Muscle of arm (tissue), 14 donors: ENCODE measurements around the gene CENPC. TPM values are rescaled to one million over a fixed set of nuclear protein-coding genes. Genes with fewer than 3 reads are reported as not detected.

ENCODE experiments used
- DNase-seq: peaks from one replicate; pipeline ENCODE4 v3.0.0-alpha.2; 2013
- long read RNA-seq, 11 donors: transcript quantifications; one replicate each; lab custom pipeline, GENCODE V29; 2026
- polyA plus RNA-seq, 12 donors: library from polyadenylated mRNA; unstranded; fragments of 120-200 nt; gene quantifications; one replicate each; pipeline ENCODE4 v1.2.1, GENCODE V29; 2013; ENCODE audit not compliant: insufficient read length in 12 of 12

CENPC gene, protein sequence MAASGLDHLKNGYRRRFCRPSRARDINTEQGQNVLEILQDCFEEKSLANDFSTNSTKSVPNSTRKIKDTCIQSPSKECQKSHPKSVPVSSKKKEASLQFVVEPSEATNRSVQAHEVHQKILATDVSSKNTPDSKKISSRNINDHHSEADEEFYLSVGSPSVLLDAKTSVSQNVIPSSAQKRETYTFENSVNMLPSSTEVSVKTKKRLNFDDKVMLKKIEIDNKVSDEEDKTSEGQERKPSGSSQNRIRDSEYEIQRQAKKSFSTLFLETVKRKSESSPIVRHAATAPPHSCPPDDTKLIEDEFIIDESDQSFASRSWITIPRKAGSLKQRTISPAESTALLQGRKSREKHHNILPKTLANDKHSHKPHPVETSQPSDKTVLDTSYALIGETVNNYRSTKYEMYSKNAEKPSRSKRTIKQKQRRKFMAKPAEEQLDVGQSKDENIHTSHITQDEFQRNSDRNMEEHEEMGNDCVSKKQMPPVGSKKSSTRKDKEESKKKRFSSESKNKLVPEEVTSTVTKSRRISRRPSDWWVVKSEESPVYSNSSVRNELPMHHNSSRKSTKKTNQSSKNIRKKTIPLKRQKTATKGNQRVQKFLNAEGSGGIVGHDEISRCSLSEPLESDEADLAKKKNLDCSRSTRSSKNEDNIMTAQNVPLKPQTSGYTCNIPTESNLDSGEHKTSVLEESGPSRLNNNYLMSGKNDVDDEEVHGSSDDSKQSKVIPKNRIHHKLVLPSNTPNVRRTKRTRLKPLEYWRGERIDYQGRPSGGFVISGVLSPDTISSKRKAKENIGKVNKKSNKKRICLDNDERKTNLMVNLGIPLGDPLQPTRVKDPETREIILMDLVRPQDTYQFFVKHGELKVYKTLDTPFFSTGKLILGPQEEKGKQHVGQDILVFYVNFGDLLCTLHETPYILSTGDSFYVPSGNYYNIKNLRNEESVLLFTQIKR
- 10 to 100 TPM in 11 of 12 donors, not detected in 1; 11.8 to 24.5 (median 17.0) TPM for polyA plus RNA-seq
- long read RNA-seq, donor 1, partial matches to known transcripts = 7 of 7 reads
- long read RNA-seq, donor 1, other reads (novel, unspliced or antisense) = 0 of 7 reads
- long read RNA-seq, donor 2, full-length matches to known transcripts = 1 of 1 reads
- long read RNA-seq, donor 2, partial matches to known transcripts = 0 of 1 reads
- long read RNA-seq, donor 2, other reads (novel, unspliced or antisense) = 0 of 1 reads
- long read RNA-seq, donor 3, partial matches to known transcripts = 0 of 1 reads
- long read RNA-seq, donor 3, other reads (novel, unspliced or antisense) = 0 of 1 reads
- long read RNA-seq, donor 4, full-length matches to known transcripts = 2 of 2 reads
- long read RNA-seq, donor 4, partial matches to known transcripts = 0 of 2 reads
- long read RNA-seq, donor 4, other reads (novel, unspliced or antisense) = 0 of 2 reads
- long read RNA-seq, donor 5, full-length matches to known transcripts = 2 of 2 reads
- long read RNA-seq, donor 5, partial matches to known transcripts = 0 of 2 reads
- long read RNA-seq, donor 5, other reads (novel, unspliced or antisense) = 0 of 2 reads
- long read RNA-seq, donor 6, full-length matches to known transcripts = 1 of 1 reads
- long read RNA-seq, donor 6, partial matches to known transcripts = 0 of 1 reads
- long read RNA-seq, donor 6, other reads (novel, unspliced or antisense) = 0 of 1 reads
- long read RNA-seq, donor 7 = 0 reads
- long read RNA-seq, donor 8, full-length matches to known transcripts = 2 of 2 reads
- long read RNA-seq, donor 8, partial matches to known transcripts = 0 of 2 reads
- long read RNA-seq, donor 8, other reads (novel, unspliced or antisense) = 0 of 2 reads
- long read RNA-seq, donor 9 = 0 reads
- long read RNA-seq, donor 10 = 0 reads
- long read RNA-seq, donor 11, full-length matches to known transcripts = 1 of 1 reads
- long read RNA-seq, donor 11, partial matches to known transcripts = 0 of 1 reads
- long read RNA-seq, donor 11, other reads (novel, unspliced or antisense) = 0 of 1 reads

DNA sequence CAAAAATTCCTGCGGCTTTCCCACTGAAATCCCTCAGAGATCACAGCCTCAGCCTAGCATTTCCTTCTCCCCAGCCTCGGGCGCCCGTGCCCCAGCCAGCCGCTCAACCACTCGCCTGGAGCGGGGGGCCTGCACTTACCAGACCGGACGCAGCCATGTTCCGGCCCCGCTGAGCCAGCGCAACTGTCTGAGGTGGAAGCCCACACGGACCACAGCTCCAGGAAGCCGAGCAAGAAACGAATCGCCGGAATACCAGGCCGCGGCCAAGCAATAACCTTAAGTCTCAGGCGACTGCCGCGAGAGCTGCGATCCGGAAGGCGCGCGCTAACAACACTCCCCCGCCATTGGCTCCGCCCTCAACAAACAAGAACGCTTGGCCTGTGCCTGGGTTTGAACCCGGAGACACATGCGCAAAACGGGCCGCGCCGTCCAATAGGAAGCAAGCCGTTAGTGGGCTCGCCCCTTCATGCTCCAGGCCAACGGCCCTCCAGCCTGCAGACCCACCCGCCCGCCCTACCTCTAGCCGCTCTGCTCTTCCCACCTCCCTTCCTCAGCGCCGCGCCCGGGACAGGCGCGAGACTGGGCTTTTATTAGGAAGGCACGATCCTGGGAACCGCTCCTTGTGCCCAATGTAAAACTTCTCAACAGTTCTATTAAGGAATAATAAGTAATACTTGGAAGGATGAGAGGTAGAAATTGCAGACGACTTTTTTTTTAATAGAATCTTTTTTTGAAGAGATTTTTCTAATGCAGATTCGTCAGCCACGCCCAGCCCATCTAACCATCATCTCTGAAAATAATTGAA is at the start of gene CENPC:
Gene CENPC, minus strand, starts transcription at position 305 of the 805 bp plus-strand sequence. Its CDS starts 148 bp downstream, at position 157.
- peak; percentile 94 for DNase-seq

DNA sequence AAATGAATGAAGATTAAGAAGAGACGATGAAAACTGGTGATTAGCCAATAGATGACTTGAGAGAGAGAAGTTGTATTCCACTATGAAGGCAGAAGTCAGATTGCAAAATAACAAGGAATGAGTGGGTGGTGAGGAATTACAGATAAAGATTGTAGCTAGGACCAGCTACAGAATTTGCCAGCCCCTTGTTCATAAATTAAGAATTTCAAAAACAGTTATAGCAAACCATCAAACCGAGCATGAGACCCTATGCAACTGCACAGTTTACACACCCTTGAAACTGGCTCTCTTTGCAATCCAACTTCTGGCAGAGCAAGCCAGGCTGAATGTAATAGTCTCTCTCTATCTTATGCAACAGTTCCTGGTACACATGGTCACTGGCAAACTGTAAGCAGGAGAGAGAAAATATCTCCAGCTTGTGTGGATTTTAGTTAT is 48.5 kb upstream of the CENPC start:
- DNase-seq = no peak

- DNase-seq = no peak
These were observed 41.9 kb upstream of the CENPC start for GRCh38 chr4:67587156-67587555.

- no peak for DNase-seq
These were observed 39.2 kb upstream of the CENPC start for GRCh38 chr4:67584496-67584895.

- DNase-seq = no peak
These were observed 36.6 kb upstream of the CENPC start for GRCh38 chr4:67581913-67582312.

GRCh38 chr4:67581208-67581857 is 36.0 kb upstream of the CENPC start:
- DNase-seq = no peak

- DNase-seq = no peak
These were observed 35.3 kb upstream of the CENPC start for GRCh38 chr4:67580577-67580976.

DNA sequence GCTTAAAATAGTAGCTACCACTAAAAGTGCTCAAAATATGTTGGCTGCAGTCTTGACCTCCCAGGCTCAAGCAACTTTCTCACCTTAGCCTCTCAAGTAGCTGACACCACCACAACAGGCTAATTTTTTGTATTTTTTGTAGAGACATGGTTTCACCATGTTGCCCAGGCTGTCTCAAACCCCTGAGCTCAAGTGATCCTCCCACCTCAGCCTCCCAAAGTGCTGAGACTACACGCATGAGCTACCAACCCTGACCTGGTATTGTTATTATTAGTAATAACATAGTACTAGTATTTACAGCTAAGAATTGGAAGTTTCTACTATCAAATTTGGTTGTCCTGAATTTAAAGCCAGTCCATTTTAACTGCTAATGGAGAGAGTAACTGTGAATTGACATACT is 31.2 kb upstream of the CENPC start:
- no peak for DNase-seq

GRCh38 chr4:67576059-67576466 is 30.8 kb upstream of the CENPC start:
- DNase-seq = no peak

DNA sequence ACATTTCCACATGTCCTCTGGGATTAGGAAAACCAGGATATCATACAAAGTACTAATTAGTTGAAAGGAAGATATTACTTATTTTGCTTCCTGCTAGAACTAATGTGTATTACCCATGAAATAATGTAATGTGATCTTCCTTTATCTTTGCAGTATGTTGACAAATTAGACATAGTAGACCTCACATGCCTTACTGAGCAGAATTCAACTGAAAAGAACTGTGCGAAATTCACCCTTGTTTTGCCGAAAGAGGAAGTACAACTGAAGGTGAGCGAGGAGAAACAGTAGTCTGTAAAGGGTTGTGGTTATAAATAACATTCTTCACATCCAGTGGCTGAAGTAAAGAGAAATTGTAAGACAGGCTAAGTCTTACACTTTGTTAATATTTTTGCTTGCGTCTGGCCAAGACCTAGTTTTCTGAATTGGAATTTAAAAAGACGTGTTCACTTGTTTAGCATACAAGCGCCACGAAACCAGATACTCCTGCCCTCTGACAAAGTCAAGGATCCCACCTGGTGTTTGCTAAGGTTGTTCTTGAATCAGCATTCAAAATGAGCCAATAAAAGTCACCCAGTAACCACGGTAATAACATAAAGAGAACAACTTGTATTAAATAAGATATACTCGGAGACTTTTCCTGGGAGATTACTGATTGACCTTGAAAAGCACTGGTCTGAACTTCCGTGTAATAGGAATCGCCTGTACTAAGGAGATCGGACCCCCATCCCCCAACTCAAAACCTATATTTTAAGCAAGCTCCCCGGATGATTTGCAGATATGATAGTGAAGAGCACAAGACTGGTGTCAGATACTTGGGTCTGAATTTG is 30.1 kb upstream of the CENPC start:
- no peak for DNase-seq

DNA sequence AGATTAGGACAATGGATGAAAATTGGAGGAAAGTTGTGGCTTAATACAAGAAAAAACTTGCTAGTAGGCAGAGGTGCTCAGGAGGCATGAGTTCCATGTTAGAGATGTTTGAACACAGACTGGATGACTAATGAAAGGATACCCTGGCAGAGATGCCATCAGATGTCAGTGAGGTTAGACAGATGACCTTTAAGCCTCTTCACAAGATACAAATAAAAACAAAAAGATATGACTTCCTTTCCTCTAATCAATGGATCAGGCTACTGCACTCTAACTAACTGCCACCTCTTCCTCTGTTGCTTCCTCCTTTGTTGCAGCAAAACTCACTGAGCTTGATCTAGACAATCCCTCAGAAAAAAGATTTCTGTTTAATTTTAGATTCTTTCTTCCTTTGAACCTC is 27.9 kb upstream of the CENPC start:
- DNase-seq = no peak

- DNase-seq = no peak
These were observed 26.7 kb upstream of the CENPC start for GRCh38 chr4:67571975-67572374.

GRCh38 chr4:67570537-67570936 is 25.2 kb upstream of the CENPC start:
- no peak for DNase-seq

DNA sequence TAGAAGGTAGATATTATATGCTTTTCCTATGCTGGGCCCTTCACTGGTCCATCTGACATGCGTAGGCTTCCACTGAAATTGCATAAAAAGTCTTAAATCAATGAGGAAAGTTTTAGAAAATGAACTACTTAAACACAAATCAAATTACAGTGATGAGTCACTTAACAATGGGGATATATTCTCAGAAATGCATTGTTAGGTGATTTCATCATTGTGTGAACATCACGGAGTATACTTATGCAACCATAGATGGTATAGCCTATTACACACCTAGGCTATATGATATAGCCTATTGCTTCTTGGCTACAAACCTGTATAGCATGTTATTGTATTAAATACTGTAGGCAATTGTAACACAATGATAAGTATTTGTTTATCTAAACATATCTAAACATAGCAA is 23.5 kb upstream of the CENPC start:
- DNase-seq = no peak

DNA sequence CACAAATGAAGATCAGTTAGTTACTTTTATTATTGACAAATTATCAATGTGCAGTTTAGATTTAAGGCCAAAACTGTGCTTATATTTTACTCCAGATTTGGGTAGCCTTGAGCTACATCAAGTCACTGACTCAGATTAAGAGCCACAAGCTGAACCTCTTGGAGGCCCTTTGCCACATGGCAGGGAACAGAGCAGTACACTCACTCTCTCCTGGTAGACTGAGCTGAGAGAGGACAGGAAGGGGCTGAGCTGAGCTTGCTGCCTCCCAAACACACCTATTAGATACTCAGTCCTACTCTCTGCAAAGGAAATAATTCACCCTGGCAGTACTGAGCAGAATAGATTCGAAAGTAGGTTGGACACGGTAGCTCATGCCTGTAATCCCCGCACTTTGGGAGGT is 21.0 kb upstream of the CENPC start:
- no peak for DNase-seq

DNA sequence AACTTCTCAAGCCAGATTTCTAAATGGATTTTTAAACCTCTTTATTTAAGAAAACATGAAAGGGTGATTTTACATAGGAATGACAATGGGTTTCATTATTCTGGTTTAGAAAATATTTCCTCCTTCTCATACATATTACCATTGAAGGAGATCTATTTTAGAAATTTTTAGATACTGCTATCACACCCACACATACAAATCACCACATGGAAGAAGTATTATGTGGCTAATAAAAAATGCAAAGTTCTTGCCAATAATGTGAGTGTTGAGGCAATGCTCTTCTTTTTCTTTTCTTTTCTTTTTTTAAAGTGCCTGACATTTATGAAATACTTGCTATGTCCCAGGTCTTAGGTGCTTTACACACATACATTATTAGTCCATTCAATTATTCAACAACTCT is 20.0 kb upstream of the CENPC start:
- DNase-seq = no peak

DNA sequence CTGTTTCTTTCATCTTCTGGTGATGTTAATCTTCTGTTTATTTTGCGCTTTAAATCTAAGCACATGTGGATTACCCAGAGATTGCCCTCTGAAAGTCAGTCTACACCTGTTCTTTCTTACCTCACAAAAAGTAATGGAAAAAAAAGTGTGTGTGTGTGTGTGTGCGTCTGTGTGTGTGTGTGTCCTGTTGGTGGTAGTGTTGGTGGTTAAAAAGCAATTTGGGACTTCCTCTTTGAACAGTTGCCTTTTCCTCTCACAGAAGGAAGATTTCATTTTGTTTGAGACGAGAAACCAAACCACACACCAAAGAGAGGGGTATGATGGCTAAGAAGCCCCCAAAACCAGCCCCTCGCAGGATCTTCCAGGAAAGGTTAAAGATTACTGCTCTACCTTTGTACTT is 13.2 kb upstream of the CENPC start, which contains the start of gene STAP1:
Gene STAP1, plus strand, starts transcription at position 235 of the 400 bp plus-strand sequence. Its CDS starts 83 bp downstream, at position 318.
- no peak for DNase-seq

- no peak for DNase-seq
These were observed 11.1 kb upstream of the CENPC start for GRCh38 chr4:67556436-67556835.
